ENCODE measurements around the gene INS. TPM values are rescaled to one million over a fixed set of nuclear protein-coding genes. Genes with fewer than 3 reads are reported as not detected.
A peak's percentile ranks its signal among the peaks of the same experiment; 100 is the strongest.

Gene INS
- total and polyA plus RNA-seq, 2 of the 13 experiments (the other 11 are each of a cell fraction or from before 2014, with no cell fraction given): not detected

GRCh38 chr11:2203440-2204259, 42.6 kb upstream of the INS start (continued):
- TF ChIP-seq AKNA (CRISPR knock-in tag; IDR thresholded peaks at IDR 0.05; ENCODE audit: borderline replicate concordance) (no peak), HES4 (CRISPR knock-in tag; IDR thresholded peaks at IDR 0.05; ENCODE audit: borderline replicate concordance) (no peak), SIX4 (CRISPR knock-in tag; IDR thresholded peaks at IDR 0.05) (no peak), SNAI1 (CRISPR knock-in tag; IDR thresholded peaks at IDR 0.05; ENCODE audit: borderline replicate concordance) (no peak; the same call in 1 of the 2 replicates), ZSCAN29 (CRISPR knock-in tag; conservative IDR thresholded peaks at IDR 0.05) (no peak), MBD4 (IDR thresholded peaks at IDR 0.05; ENCODE audit: borderline replicate concordance, low read length) (no peak), ATF3 (CRISPR knock-in tag; IDR thresholded peaks at IDR 0.05) (no peak), TCF7 (IDR thresholded peaks at IDR 0.05; ENCODE audit: low read depth) (peak; percentile 95), ZNF281 (CRISPR knock-in tag; IDR thresholded peaks at IDR 0.05; ENCODE audit: borderline replicate concordance) (no peak; the same call in 1 of the 2 replicates), HNF4A (CRISPR knock-in tag; IDR thresholded peaks at IDR 0.05) (peak; percentile 47), HNRNPH1 (optimal IDR thresholded peaks at IDR 0.05; ENCODE audit: low read depth, low read length) (no peak), ZNF260 (CRISPR knock-in tag; IDR thresholded peaks at IDR 0.05; ENCODE audit: borderline replicate concordance, low read depth) (no peak), KDM5A (IDR thresholded peaks at IDR 0.05; ENCODE audit: borderline replicate concordance, low read length) (no peak), RAD51 (IDR thresholded peaks at IDR 0.05; ENCODE audit: borderline replicate concordance) (no peak), ZNF468 (CRISPR knock-in tag; IDR thresholded peaks at IDR 0.05) (no peak), PCBP1 (IDR thresholded peaks at IDR 0.05; ENCODE audit: borderline replicate concordance, low read depth, low read length) (no peak), GABPA (IDR thresholded peaks at IDR 0.05; ENCODE audit: low read depth, low read length) (no peak), GABPA (CRISPR knock-in tag; IDR thresholded peaks at IDR 0.05; ENCODE audit: low read depth) (no peak), ATF2 (CRISPR knock-in tag; IDR thresholded peaks at IDR 0.05) (no peak)

All from HepG2 (cell line).